ENCODE results near the gene ATP6V0A1. TPM values are rescaled to one million over a fixed set of nuclear protein-coding genes. Genes with fewer than 3 reads are reported as not detected.

The ATP6V0A1 gene
- total and polyA plus RNA-seq, 4 donors = 44.4 to 203 (median 74.5) TPM

- TF ChIP-seq, protein P1, sequence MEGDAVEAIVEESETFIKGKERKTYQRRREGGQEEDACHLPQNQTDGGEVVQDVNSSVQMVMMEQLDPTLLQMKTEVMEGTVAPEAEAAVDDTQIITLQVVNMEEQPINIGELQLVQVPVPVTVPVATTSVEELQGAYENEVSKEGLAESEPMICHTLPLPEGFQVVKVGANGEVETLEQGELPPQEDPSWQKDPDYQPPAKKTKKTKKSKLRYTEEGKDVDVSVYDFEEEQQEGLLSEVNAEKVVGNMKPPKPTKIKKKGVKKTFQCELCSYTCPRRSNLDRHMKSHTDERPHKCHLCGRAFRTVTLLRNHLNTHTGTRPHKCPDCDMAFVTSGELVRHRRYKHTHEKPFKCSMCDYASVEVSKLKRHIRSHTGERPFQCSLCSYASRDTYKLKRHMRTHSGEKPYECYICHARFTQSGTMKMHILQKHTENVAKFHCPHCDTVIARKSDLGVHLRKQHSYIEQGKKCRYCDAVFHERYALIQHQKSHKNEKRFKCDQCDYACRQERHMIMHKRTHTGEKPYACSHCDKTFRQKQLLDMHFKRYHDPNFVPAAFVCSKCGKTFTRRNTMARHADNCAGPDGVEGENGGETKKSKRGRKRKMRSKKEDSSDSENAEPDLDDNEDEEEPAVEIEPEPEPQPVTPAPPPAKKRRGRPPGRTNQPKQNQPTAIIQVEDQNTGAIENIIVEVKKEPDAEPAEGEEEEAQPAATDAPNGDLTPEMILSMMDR (IDR thresholded peaks at IDR 0.05; ENCODE audit: control extremely low read depth, extremely low read depth) = no peak
- H3K4me3 ChIP-seq = no peak overlapping the region
- peak overlapping the region in 1 of 2 donors; percentile 10 for H3K27ac ChIP-seq (ENCODE audit: low read depth in 1 of 2, low read length in 1 of 2)
- H3K9ac ChIP-seq (ENCODE audit: insufficient read depth in 1 of 2, low read length in 2 of 2) = peak overlapping the region in 1 of 2 donors; percentile 62
- H3K27me3 ChIP-seq (ENCODE audit: control insufficient read depth in 3 of 3, insufficient read depth in 3 of 3, low read length in 2 of 3) = no peaks in the 10 kb centered on the region
- DNase-seq (no peak), ATAC-seq (ENCODE audit: insufficient read depth, low FRiP score) (no peak)
- no peaks in the 10 kb centered on the region for H3K9me3 ChIP-seq (ENCODE audit: control insufficient read depth in 4 of 4, insufficient read depth in 3 of 4, low read length in 3 of 4)
- WGBS, 2 donors = 0 to 18% methylated on average over 1 of the region's 1 CpG
- H3K36me3 ChIP-seq (ENCODE audit: control insufficient read depth in 4 of 4, insufficient read depth in 4 of 4, low read length in 4 of 4) = peaks cover 0 to 24% (median 20%) of the 10 kb centered on the region in 4 donors
- H3K4me1 ChIP-seq (ENCODE audit: control insufficient read depth in 5 of 5, insufficient read depth in 5 of 5, low read length in 5 of 5) = peaks cover 3 to 37% (median 18%) of the 10 kb centered on the region in 5 donors
Observed at GRCh38 chr17:42563543-42563942, 104.9 kb downstream of the ATP6V0A1 start.

DNA sequence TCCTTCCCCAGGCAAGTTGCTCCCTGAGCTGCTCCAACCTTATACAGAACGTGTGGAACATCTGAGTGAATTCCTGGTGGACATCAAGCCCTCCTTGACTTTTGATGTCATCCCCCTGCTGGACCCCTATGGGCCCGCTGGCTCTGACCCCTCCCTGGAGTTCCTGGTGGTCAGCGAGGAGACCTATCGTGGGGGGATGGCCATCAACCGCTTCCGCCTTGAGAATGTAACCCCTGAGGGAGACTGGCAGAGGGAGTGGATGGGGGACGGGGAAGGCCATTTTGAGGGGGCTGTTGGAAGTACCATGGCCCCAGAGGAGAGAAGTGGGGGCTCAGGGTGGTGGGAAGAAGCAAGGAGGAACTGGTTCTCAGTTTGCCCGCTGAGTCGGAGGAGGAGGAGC lies 105.3 kb downstream of the ATP6V0A1 start:
- no peak overlapping the region for H3K9ac ChIP-seq (ENCODE audit: insufficient read depth in 1 of 2, low read length in 2 of 2)
- H3K4me3 ChIP-seq = no peak overlapping the region
- DNase-seq (no peak), ATAC-seq (ENCODE audit: insufficient read depth, low FRiP score) (no peak)
- no peaks in the 10 kb centered on the region for H3K9me3 ChIP-seq (ENCODE audit: control insufficient read depth in 4 of 4, insufficient read depth in 3 of 4, low read length in 3 of 4)
- H3K4me1 ChIP-seq (ENCODE audit: control insufficient read depth in 5 of 5, insufficient read depth in 5 of 5, low read length in 5 of 5) = peaks cover 3 to 37% (median 18%) of the 10 kb centered on the region in 5 donors
- H3K36me3 ChIP-seq (ENCODE audit: control insufficient read depth in 4 of 4, insufficient read depth in 4 of 4, low read length in 4 of 4) = peaks cover under 1 to 27% (median 24%) of the 10 kb centered on the region in 4 donors
- 75 to 85% methylated on average over 9 of the region's 9 CpGs for WGBS, 2 donors
- H3K27me3 ChIP-seq (ENCODE audit: control insufficient read depth in 3 of 3, insufficient read depth in 3 of 3, low read length in 2 of 3) = no peaks in the 10 kb centered on the region
- peak overlapping the region in 1 of 2 donors; percentile 10 for H3K27ac ChIP-seq (ENCODE audit: low read depth in 1 of 2, low read length in 1 of 2)
- TF ChIP-seq, protein P1 (IDR thresholded peaks at IDR 0.05; ENCODE audit: control extremely low read depth, extremely low read depth) = no peak

- WGBS, 2 donors = 87 to 93% methylated on average over 15 of the region's 15 CpGs
- H3K4me3 ChIP-seq = no peak overlapping the region
- H3K9ac ChIP-seq (ENCODE audit: insufficient read depth in 1 of 2, low read length in 2 of 2) = no peak overlapping the region
- H3K27ac ChIP-seq (ENCODE audit: low read depth in 1 of 2, low read length in 1 of 2) = peak overlapping the region in 1 of 2 donors; percentile 9
- no peaks in the 10 kb centered on the region for H3K9me3 ChIP-seq (ENCODE audit: control insufficient read depth in 4 of 4, insufficient read depth in 3 of 4, low read length in 3 of 4)
- peaks cover 3 to 37% (median 18%) of the 10 kb centered on the region in 5 donors for H3K4me1 ChIP-seq (ENCODE audit: control insufficient read depth in 5 of 5, insufficient read depth in 5 of 5, low read length in 5 of 5)
- H3K36me3 ChIP-seq (ENCODE audit: control insufficient read depth in 4 of 4, insufficient read depth in 4 of 4, low read length in 4 of 4) = peaks cover 10 to 37% (median 33%) of the 10 kb centered on the region in 4 donors
- ATAC-seq (ENCODE audit: insufficient read depth, low FRiP score) (no peak), DNase-seq (no peak)
- H3K27me3 ChIP-seq (ENCODE audit: control insufficient read depth in 3 of 3, insufficient read depth in 3 of 3, low read length in 2 of 3) = no peaks in the 10 kb centered on the region
- TF ChIP-seq, protein P1 (IDR thresholded peaks at IDR 0.05; ENCODE audit: control extremely low read depth, extremely low read depth) = no peak
Observed at GRCh38 chr17:42564815-42565522, 106.3 kb downstream of the ATP6V0A1 start.
